Measurements from ENCODE around the gene BTBD1.

BTBD1 gene

DNA sequence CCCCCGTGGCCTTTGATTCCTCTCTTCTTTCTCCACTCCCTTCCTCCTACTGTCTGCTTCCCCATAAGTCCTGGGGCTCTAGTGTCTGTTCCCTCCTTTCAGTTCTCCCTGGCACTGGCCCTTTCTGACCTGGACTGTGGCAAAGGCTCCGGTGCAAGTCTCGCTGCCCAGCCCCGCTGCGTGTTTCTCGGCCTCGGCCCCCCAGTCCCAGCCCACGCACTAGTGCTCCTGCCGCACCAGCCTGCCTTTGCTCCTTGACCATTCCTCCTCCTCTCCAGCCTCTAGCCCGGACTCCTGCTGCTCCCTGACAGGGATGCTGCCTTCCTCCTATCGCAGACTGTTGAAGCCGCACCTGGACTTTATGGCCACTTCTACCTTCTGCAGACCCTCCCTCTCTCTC, 42.5 kb upstream of the BTBD1 start:
- H3K27me3 ChIP-seq (ENCODE audit: control insufficient read depth in 1 of 2, insufficient read depth in 2 of 2, low read length in 2 of 2): peaks cover 21 to 29% of the 10 kb centered on the region in 2 donors
- H3K27ac ChIP-seq (ENCODE audit: low read depth, low read length): no peak overlapping the region
- H3K9me3 ChIP-seq (ENCODE audit: control insufficient read depth in 1 of 2, low read length in 2 of 2): no peaks in the 10 kb centered on the region
- H3K4me1 ChIP-seq (ENCODE audit: control insufficient read depth in 1 of 2, insufficient read depth in 2 of 2, low read length in 2 of 2): no peaks in the 10 kb centered on the region
- no peaks in the 10 kb centered on the region for H3K36me3 ChIP-seq (ENCODE audit: control insufficient read depth in 1 of 2, insufficient read depth in 2 of 2, low read length in 2 of 2)
- H3K9ac ChIP-seq (ENCODE audit: low read depth in 1 of 2, low read length in 2 of 2): no peak overlapping the region
- H3K4me3 ChIP-seq (ENCODE audit: low read depth in 1 of 2, low read length in 2 of 2): no peak overlapping the region

DNA sequence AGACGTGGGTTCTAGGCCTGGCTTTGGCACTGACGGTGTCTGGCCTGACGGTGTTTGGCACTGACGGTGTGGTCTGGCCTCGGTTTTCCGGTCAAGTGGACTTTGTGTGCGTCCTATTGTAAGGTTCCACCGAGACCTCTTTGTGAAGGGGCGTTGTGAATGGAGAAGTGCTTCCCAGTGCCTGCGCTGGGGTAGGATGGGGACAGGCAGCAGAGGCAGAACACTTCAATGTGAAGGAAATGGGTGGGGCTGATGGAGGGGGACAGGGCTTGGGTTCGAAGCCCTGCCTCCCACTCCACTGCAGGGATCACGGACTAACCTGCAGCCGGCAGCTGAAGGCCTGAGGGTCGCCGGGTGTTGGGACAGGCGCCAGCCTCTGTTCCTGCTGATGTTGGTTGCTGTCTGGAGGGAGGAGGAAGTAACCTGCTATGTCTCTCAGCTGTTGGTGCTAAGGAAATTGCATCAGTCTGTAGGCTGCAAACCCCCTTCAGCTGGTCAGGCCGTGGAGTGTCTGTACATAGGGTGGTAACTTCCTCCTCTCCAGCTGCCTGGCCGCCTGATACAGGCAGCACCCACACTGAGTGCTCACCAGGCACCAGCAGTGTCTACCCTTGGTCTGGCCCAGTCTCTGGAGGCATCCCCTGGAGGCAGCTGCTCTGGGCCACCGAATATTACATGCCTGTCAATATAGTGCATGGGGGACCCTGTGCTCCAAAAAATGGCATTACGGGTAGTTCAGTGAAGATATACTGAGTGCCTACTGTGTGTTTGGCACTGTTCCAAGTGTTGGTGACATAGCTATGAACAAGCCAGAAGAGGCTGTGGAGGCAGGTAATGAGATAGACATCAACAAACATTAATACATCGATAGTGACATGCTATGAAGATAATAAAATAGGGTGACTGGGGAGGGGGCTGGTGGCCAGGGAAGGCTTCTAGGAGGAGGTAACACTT, 41.5 kb upstream of the BTBD1 start:
- H3K4me1 ChIP-seq (ENCODE audit: control insufficient read depth in 1 of 2, insufficient read depth in 2 of 2, low read length in 2 of 2): no peaks in the 10 kb centered on the region
- no peak overlapping the region for H3K27ac ChIP-seq (ENCODE audit: low read depth, low read length)
- H3K4me3 ChIP-seq (ENCODE audit: low read depth in 1 of 2, low read length in 2 of 2): peak overlapping the region; percentile 58 to 62
- H3K9me3 ChIP-seq (ENCODE audit: control insufficient read depth in 1 of 2, low read length in 2 of 2): no peaks in the 10 kb centered on the region
- H3K36me3 ChIP-seq (ENCODE audit: control insufficient read depth in 1 of 2, insufficient read depth in 2 of 2, low read length in 2 of 2): no peaks in the 10 kb centered on the region
- H3K9ac ChIP-seq (ENCODE audit: low read depth in 1 of 2, low read length in 2 of 2): no peak overlapping the region
- peaks cover 21 to 29% of the 10 kb centered on the region in 2 donors for H3K27me3 ChIP-seq (ENCODE audit: control insufficient read depth in 1 of 2, insufficient read depth in 2 of 2, low read length in 2 of 2)

DNA sequence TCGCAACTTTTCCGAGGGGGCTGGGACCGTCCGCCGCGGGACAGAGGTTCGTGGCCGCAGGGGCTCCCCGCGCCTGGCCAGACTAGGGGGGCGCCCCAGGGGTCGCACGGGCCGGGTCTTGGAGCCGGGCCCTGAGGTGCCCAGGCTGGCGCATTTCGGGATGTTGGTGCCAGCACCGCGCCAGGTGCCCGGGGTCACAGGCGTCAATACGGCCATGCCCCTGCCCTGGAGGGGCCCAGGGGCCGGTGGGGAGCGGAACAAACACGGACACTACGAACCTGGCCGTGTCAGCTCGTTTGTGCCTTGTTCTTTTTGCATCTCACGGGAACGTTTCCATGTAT, 40.8 kb upstream of the BTBD1 start:
- Histone ChIP-seq H3K4me3 (ENCODE audit: low read depth in 1 of 2, low read length in 2 of 2) (peak overlapping the region; percentile 58 to 62), H3K4me1 (ENCODE audit: control insufficient read depth in 1 of 2, insufficient read depth in 2 of 2, low read length in 2 of 2) (no peaks in the 10 kb centered on the region), H3K27me3 (ENCODE audit: control insufficient read depth in 1 of 2, insufficient read depth in 2 of 2, low read length in 2 of 2) (peaks cover 21 to 29% of the 10 kb centered on the region in 2 donors), H3K9me3 (ENCODE audit: control insufficient read depth in 1 of 2, low read length in 2 of 2) (no peaks in the 10 kb centered on the region), H3K36me3 (ENCODE audit: control insufficient read depth in 1 of 2, insufficient read depth in 2 of 2, low read length in 2 of 2) (no peaks in the 10 kb centered on the region), H3K9ac (ENCODE audit: low read depth in 1 of 2, low read length in 2 of 2) (no peak overlapping the region), H3K27ac (ENCODE audit: low read depth, low read length) (peak overlapping the region; percentile 10)

DNA sequence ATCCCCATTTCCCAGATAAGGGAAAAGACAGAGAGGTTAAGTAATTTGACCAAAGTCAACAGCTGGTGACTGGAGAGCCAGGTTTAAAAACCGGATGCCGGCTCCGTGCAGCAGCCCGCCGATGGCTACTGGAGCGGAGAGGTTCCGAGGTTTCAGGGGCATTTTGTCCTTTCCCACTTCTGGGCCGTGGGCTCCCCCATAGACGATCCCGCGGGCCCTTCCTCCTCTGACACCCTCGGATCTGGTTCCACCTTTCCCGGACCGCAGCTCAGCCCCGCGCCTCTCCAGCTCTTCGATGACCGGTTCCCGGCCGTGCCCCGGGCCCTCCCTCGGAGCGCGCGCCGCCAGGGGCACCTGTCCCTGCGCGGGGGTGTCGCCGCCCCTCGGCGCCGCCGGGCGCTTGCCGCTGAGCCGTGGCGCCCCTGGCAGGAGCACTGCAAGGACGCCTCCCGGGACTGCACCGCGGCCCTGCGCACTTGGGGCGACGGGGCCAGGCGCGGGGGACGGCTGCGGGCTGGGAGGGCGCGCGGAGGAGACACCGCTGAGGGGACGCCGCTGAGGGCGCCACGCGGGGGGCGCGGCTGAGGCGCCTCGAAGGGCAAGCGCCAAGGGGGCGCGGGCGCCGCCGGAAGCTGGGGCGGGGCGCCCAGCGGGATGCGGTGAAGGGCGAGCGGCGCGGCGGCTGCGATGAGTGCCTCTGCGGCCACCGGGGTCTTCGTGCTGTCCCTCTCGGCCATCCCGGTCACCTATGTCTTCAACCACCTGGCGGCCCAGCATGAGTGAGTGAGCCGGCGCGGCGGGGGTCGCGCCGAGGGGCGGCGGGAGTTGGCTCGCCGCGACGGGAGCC, 40.2 kb upstream of the BTBD1 start, which contains the start of gene TM6SF1:
Gene TM6SF1, plus strand, starts transcription at position 652 of the 847 bp plus-strand sequence. Its CDS starts 36 bp downstream, at position 688.
- Histone ChIP-seq H3K27me3 (ENCODE audit: control insufficient read depth in 1 of 2, insufficient read depth in 2 of 2, low read length in 2 of 2) (peaks cover 21 to 32% of the 10 kb centered on the region in 2 donors), H3K9ac (ENCODE audit: low read depth in 1 of 2, low read length in 2 of 2) (no peak within 1 kb of the TSS)

DNA sequence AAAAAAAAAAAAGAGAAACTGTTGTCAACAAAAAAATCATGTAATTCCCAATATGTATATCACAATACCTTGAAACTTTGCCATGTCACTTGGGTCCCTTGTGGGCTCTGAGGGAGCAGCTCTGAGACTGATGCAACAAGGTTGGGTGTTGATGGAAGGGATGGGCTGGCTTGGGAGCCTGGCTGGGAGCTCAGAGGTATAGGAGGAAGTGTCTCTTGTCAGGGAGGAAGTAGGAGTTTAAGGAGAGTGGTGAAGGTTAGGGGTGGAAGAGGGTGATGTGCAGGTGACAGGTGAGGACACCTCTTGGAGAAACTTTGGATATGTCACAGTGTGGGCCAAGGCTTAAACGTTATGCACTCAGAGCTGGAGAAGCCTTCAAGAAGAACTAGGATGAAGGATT, 38.4 kb upstream of the BTBD1 start:
- H3K27ac ChIP-seq (ENCODE audit: low read depth, low read length): no peak overlapping the region
- H3K9ac ChIP-seq (ENCODE audit: low read depth in 1 of 2, low read length in 2 of 2): no peak overlapping the region
- no peaks in the 10 kb centered on the region for H3K36me3 ChIP-seq (ENCODE audit: control insufficient read depth in 1 of 2, insufficient read depth in 2 of 2, low read length in 2 of 2)
- no peaks in the 10 kb centered on the region for H3K9me3 ChIP-seq (ENCODE audit: control insufficient read depth in 1 of 2, low read length in 2 of 2)
- H3K27me3 ChIP-seq (ENCODE audit: control insufficient read depth in 1 of 2, insufficient read depth in 2 of 2, low read length in 2 of 2): peaks cover 19 to 33% of the 10 kb centered on the region in 2 donors
- H3K4me3 ChIP-seq (ENCODE audit: low read depth in 1 of 2, low read length in 2 of 2): no peak overlapping the region
- no peaks in the 10 kb centered on the region for H3K4me1 ChIP-seq (ENCODE audit: control insufficient read depth in 1 of 2, insufficient read depth in 2 of 2, low read length in 2 of 2)

More for the DNA sequence above, 40.2 kb upstream of the BTBD1 start, which contains the start of gene TM6SF1:
- Histone ChIP-seq H3K36me3 (ENCODE audit: control insufficient read depth in 1 of 2, insufficient read depth in 2 of 2, low read length in 2 of 2) (no peaks in the 10 kb centered on the region), H3K9me3 (ENCODE audit: control insufficient read depth in 1 of 2, low read length in 2 of 2) (no peaks in the 10 kb centered on the region), H3K4me1 (ENCODE audit: control insufficient read depth in 1 of 2, insufficient read depth in 2 of 2, low read length in 2 of 2) (no peaks in the 10 kb centered on the region), H3K4me3 (ENCODE audit: low read depth in 1 of 2, low read length in 2 of 2) (peak within 1 kb of the TSS; percentile 58 to 62), H3K27ac (ENCODE audit: low read depth, low read length) (peak within 1 kb of the TSS; percentile 10)

DNA sequence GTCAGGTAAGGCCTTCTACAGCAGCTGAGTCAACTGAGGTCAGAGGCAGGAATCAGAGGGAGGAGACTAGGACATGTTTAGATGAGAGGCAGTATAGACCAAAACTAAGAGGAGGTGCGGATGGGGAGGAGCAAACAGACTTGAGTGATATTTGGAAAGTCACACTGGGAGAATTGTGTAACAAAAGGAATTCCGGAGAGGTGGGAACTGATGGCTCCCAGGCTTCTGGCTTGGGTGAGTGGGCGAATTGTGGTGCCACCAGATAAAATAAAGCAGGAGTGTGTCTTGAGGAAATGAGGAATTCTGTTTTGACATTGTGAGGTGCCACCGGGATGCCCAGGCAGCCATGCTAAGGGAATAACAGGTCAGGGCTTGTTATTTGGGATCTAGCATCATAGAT, 37.1 kb upstream of the BTBD1 start:
- no peaks in the 10 kb centered on the region for H3K36me3 ChIP-seq (ENCODE audit: control insufficient read depth in 1 of 2, insufficient read depth in 2 of 2, low read length in 2 of 2)
- no peaks in the 10 kb centered on the region for H3K4me1 ChIP-seq (ENCODE audit: control insufficient read depth in 1 of 2, insufficient read depth in 2 of 2, low read length in 2 of 2)
- H3K27me3 ChIP-seq (ENCODE audit: control insufficient read depth in 1 of 2, insufficient read depth in 2 of 2, low read length in 2 of 2): peaks cover 15 to 24% of the 10 kb centered on the region in 2 donors
- no peak overlapping the region for H3K27ac ChIP-seq (ENCODE audit: low read depth, low read length)
- no peaks in the 10 kb centered on the region for H3K9me3 ChIP-seq (ENCODE audit: control insufficient read depth in 1 of 2, low read length in 2 of 2)
- no peak overlapping the region for H3K4me3 ChIP-seq (ENCODE audit: low read depth in 1 of 2, low read length in 2 of 2)
- no peak overlapping the region for H3K9ac ChIP-seq (ENCODE audit: low read depth in 1 of 2, low read length in 2 of 2)

DNA sequence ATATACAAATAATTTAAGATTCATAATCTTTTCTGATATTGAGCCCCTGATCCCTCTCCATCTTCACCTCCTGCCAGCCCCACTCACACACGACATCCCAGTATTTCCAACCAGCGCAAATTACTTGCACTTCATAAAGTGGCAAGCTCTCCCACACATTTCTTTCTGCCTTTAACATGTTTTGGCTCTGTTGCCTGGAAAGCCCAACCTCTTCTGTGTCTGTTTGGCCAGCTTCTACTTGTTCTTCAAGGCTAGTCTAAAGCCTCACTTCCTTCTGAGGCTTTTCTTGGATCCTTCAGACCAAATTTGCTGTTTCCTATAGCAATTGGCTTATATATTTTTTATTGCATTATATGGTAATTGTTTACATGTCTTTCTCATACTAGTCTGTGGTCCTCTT, 35.3 kb upstream of the BTBD1 start:
- no peaks in the 10 kb centered on the region for H3K36me3 ChIP-seq (ENCODE audit: control insufficient read depth in 1 of 2, insufficient read depth in 2 of 2, low read length in 2 of 2)
- no peak overlapping the region for H3K27ac ChIP-seq (ENCODE audit: low read depth, low read length)
- H3K9ac ChIP-seq (ENCODE audit: low read depth in 1 of 2, low read length in 2 of 2): no peak overlapping the region
- H3K4me1 ChIP-seq (ENCODE audit: control insufficient read depth in 1 of 2, insufficient read depth in 2 of 2, low read length in 2 of 2): no peaks in the 10 kb centered on the region
- H3K27me3 ChIP-seq (ENCODE audit: control insufficient read depth in 1 of 2, insufficient read depth in 2 of 2, low read length in 2 of 2): peaks cover 0 to 10% of the 10 kb centered on the region in 2 donors
- H3K4me3 ChIP-seq (ENCODE audit: low read depth in 1 of 2, low read length in 2 of 2): no peak overlapping the region
- H3K9me3 ChIP-seq (ENCODE audit: control insufficient read depth in 1 of 2, low read length in 2 of 2): peaks cover 4% of the 10 kb centered on the region in 2 donors

DNA sequence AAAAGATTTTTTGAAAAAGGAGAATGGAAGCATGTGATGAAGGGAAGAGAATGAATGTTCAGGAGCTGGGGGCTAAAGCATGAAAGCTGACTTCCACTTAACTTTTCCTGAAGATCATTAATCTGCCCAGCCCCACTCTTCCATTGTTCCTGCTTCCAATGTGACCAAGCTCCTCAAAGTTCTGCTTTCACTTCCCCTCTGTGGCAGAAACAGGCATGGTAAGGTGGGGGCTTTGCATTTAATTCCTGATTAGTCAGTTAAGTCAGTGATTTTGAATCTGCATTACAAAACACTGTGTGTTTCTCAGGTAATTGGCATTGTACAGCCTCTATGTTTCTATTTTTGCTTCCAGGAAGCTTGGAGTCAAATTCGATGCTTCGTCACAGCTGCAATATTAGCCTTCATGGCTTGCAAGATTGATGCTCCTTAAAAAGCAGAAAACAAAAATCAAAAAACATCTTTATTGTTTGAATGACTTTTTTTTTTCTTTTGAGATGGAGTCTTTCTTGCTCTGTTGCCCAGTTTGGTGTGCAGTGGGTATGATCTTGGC, 33.1 kb upstream of the BTBD1 start:
- no peaks in the 10 kb centered on the region for H3K36me3 ChIP-seq (ENCODE audit: control insufficient read depth in 1 of 2, insufficient read depth in 2 of 2, low read length in 2 of 2)
- H3K9me3 ChIP-seq (ENCODE audit: control insufficient read depth in 1 of 2, low read length in 2 of 2): peaks cover 4% of the 10 kb centered on the region in 2 donors
- H3K4me1 ChIP-seq (ENCODE audit: control insufficient read depth in 1 of 2, insufficient read depth in 2 of 2, low read length in 2 of 2): no peaks in the 10 kb centered on the region
- H3K27ac ChIP-seq (ENCODE audit: low read depth, low read length): no peak overlapping the region
- H3K9ac ChIP-seq (ENCODE audit: low read depth in 1 of 2, low read length in 2 of 2): no peak overlapping the region
- no peak overlapping the region for H3K4me3 ChIP-seq (ENCODE audit: low read depth in 1 of 2, low read length in 2 of 2)
- peaks cover 0 to 4% of the 10 kb centered on the region in 2 donors for H3K27me3 ChIP-seq (ENCODE audit: control insufficient read depth in 1 of 2, insufficient read depth in 2 of 2, low read length in 2 of 2)

DNA sequence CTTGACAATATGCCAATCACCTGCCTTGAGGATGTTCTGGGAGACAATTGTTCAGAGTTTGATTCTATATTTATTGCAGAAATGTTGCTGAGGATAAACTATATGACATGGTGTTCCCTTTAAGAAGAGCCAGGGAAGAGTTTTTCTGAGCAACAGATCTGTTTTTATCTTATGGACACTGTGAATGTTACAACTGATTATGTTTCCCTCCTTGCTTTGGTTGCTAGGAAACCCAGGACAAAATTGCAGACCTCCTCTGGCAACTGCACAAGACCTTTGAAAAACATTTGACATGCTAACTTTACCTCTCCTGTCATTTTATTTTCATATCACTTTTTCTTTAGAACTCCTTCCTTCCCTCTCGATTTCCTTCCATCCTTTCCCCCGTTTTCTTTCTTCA, 32.2 kb upstream of the BTBD1 start:
- Histone ChIP-seq H3K27ac (ENCODE audit: low read depth, low read length) (no peak overlapping the region), H3K9ac (ENCODE audit: low read depth in 1 of 2, low read length in 2 of 2) (no peak overlapping the region)

More for the DNA sequence above, 32.2 kb upstream of the BTBD1 start:
- no peaks in the 10 kb centered on the region for H3K36me3 ChIP-seq (ENCODE audit: control insufficient read depth in 1 of 2, insufficient read depth in 2 of 2, low read length in 2 of 2)
- no peak overlapping the region for H3K4me3 ChIP-seq (ENCODE audit: low read depth in 1 of 2, low read length in 2 of 2)
- no peaks in the 10 kb centered on the region for H3K4me1 ChIP-seq (ENCODE audit: control insufficient read depth in 1 of 2, insufficient read depth in 2 of 2, low read length in 2 of 2)
- peaks cover 4% of the 10 kb centered on the region in 2 donors for H3K9me3 ChIP-seq (ENCODE audit: control insufficient read depth in 1 of 2, low read length in 2 of 2)
- H3K27me3 ChIP-seq (ENCODE audit: control insufficient read depth in 1 of 2, insufficient read depth in 2 of 2, low read length in 2 of 2): peaks cover 0 to 4% of the 10 kb centered on the region in 2 donors

All from duodenal mucosa (tissue), 2 donors.